IPS-20b (cell line): ENCODE results near the gene RFK.

Experiments used
- H3K27ac ChIP-seq: one replicate; pipeline ENCODE4 v1.5.1; 2013; ENCODE audit warnings: low read length
- H3K27me3 ChIP-seq: 2 replicates; pipeline ENCODE4 v1.6.1; 2013; ENCODE audit warnings: mild to moderate bottlenecking, low read length, inconsistent platforms; ENCODE audit not compliant: insufficient read depth
- H3K36me3 ChIP-seq: 2 replicates; pipeline ENCODE4 v1.6.1; 2013; ENCODE audit warnings: low read depth, mild to moderate bottlenecking, inconsistent platforms, low read length, moderate library complexity; ENCODE audit not compliant: insufficient read depth
- H3K4me1 ChIP-seq: 2 replicates; pipeline ENCODE4 v1.6.1; 2013; ENCODE audit warnings: mild to moderate bottlenecking, control low read depth, inconsistent platforms, low read length, moderate library complexity; ENCODE audit not compliant: insufficient read depth
- H3K4me3 ChIP-seq: 2 replicates; pipeline ENCODE4 v1.5.1; 2013; ENCODE audit warnings: mild to moderate bottlenecking, low read length, inconsistent platforms
- H3K9ac ChIP-seq: 2 replicates; pipeline ENCODE4 v1.6.1; 2013; ENCODE audit warnings: low read depth, mild to moderate bottlenecking, inconsistent platforms, low read length, moderate library complexity
- H3K9me3 ChIP-seq: 2 replicates; pipeline ENCODE4 v1.6.1; 2013; ENCODE audit warnings: mild to moderate bottlenecking, low read depth, low read length, inconsistent platforms; ENCODE audit not compliant: insufficient read depth

RFK gene

GRCh38 chr9:76405340-76405739 is 11.1 kb upstream of the RFK start:
- no peak overlapping the region for H3K27ac ChIP-seq
- no peaks in the 10 kb centered on the region for H3K9me3 ChIP-seq
- no peak overlapping the region for H3K9ac ChIP-seq
- H3K4me3 ChIP-seq, result no peak overlapping the region
- no peaks in the 10 kb centered on the region for H3K36me3 ChIP-seq
- no peaks in the 10 kb centered on the region for H3K27me3 ChIP-seq
- 0 out of 2 replicates have a peak, but pooled peaks cover 3% of the 10 kb centered on the region for H3K4me1 ChIP-seq

- Histone ChIP-seq H3K4me1 (0 out of 2 replicates have a peak, but pooled peaks cover 3% of the 10 kb centered on the region), H3K36me3 (no peaks in the 10 kb centered on the region), H3K9me3 (no peaks in the 10 kb centered on the region), H3K9ac (no peak overlapping the region), H3K27ac (no peak overlapping the region), H3K4me3 (no peak overlapping the region), H3K27me3 (no peaks in the 10 kb centered on the region)
Observed at GRCh38 chr9:76404401-76404800, 10.2 kb upstream of the RFK start.

GRCh38 chr9:76403352-76403751 is 9.1 kb upstream of the RFK start:
- H3K36me3 ChIP-seq, result no peaks in the 10 kb centered on the region
- 0 out of 2 replicates have a peak, but pooled peaks cover 3% of the 10 kb centered on the region for H3K4me1 ChIP-seq
- no peak overlapping the region for H3K4me3 ChIP-seq
- H3K27ac ChIP-seq, result no peak overlapping the region
- H3K9ac ChIP-seq, result no peak overlapping the region
- no peaks in the 10 kb centered on the region for H3K27me3 ChIP-seq
- no peaks in the 10 kb centered on the region for H3K9me3 ChIP-seq

- Histone ChIP-seq H3K27me3 (no peaks in the 10 kb centered on the region), H3K27ac (no peak overlapping the region), H3K4me3 (no peak overlapping the region), H3K36me3 (no peaks in the 10 kb centered on the region), H3K4me1 (no peaks in the 10 kb centered on the region), H3K9ac (no peak overlapping the region), H3K9me3 (no peaks in the 10 kb centered on the region)
Observed at GRCh38 chr9:76401580-76402354, 7.5 kb upstream of the RFK start.

- no peaks in the 10 kb centered on the region for H3K36me3 ChIP-seq
- H3K9ac ChIP-seq, result no peak overlapping the region
- H3K27ac ChIP-seq, result no peak overlapping the region
- no peak overlapping the region for H3K4me3 ChIP-seq
- H3K4me1 ChIP-seq, result no peaks in the 10 kb centered on the region
- H3K9me3 ChIP-seq, result no peaks in the 10 kb centered on the region
- H3K27me3 ChIP-seq, result no peaks in the 10 kb centered on the region
Observed at GRCh38 chr9:76401176-76401575, 7.0 kb upstream of the RFK start.

- Histone ChIP-seq H3K27me3 (no peaks in the 10 kb centered on the region), H3K27ac (no peak overlapping the region), H3K4me1 (no peaks in the 10 kb centered on the region), H3K9me3 (no peaks in the 10 kb centered on the region), H3K9ac (no peak overlapping the region), H3K4me3 (no peak overlapping the region), H3K36me3 (no peaks in the 10 kb centered on the region)
Observed at GRCh38 chr9:76400534-76401096, 6.4 kb upstream of the RFK start.

- Histone ChIP-seq H3K9ac (no peak overlapping the region), H3K27ac (no peak overlapping the region), H3K27me3 (no peaks in the 10 kb centered on the region), H3K4me3 (no peak overlapping the region), H3K4me1 (no peaks in the 10 kb centered on the region), H3K9me3 (no peaks in the 10 kb centered on the region), H3K36me3 (no peaks in the 10 kb centered on the region)
Observed at GRCh38 chr9:76399856-76400255, 5.6 kb upstream of the RFK start.

- Histone ChIP-seq H3K9ac (no peak overlapping the region), H3K4me3 (no peak overlapping the region), H3K27ac (no peak overlapping the region), H3K9me3 (no peaks in the 10 kb centered on the region), H3K36me3 (peaks cover 12% of the 10 kb centered on the region; the same call in 1 of the 2 replicates), H3K4me1 (no peaks in the 10 kb centered on the region), H3K27me3 (no peaks in the 10 kb centered on the region)
Observed at GRCh38 chr9:76396597-76396996, 2.4 kb upstream of the RFK start.

- H3K36me3 ChIP-seq, result peaks cover 15% of the 10 kb centered on the region; the same call in 1 of the 2 replicates
- no peaks in the 10 kb centered on the region for H3K4me1 ChIP-seq
- no peaks in the 10 kb centered on the region for H3K9me3 ChIP-seq
- H3K9ac ChIP-seq, result no peak overlapping the region
- H3K27me3 ChIP-seq, result no peaks in the 10 kb centered on the region
- H3K27ac ChIP-seq, result no peak overlapping the region
- H3K4me3 ChIP-seq, result no peak overlapping the region
Observed at GRCh38 chr9:76396144-76396543, 1.9 kb upstream of the RFK start.

GRCh38 chr9:76395381-76395780 is 1.2 kb upstream of the RFK start:
- Histone ChIP-seq H3K9ac (no peak overlapping the region; the same call in 1 of the 2 replicates), H3K27me3 (no peaks in the 10 kb centered on the region), H3K9me3 (no peaks in the 10 kb centered on the region), H3K4me3 (peak overlapping the region; percentile 95), H3K4me1 (no peaks in the 10 kb centered on the region), H3K36me3 (peaks cover 18% of the 10 kb centered on the region; the same call in 1 of the 2 replicates), H3K27ac (no peak overlapping the region)

GRCh38 chr9:76394960-76395252 is 680 bp upstream of the RFK start:
- H3K4me3 ChIP-seq, result peak overlapping the region; percentile 95
- peaks cover 18% of the 10 kb centered on the region; the same call in 1 of the 2 replicates for H3K36me3 ChIP-seq
- no peaks in the 10 kb centered on the region for H3K9me3 ChIP-seq
- H3K27ac ChIP-seq, result peak overlapping the region; percentile 62
- no peaks in the 10 kb centered on the region for H3K4me1 ChIP-seq
- peak overlapping the region; percentile 95 for H3K9ac ChIP-seq
- no peaks in the 10 kb centered on the region for H3K27me3 ChIP-seq

GRCh38 chr9:76390656-76391055 is 3.6 kb downstream of the RFK start:
- no peak overlapping the region for H3K27ac ChIP-seq
- H3K9ac ChIP-seq, result no peak overlapping the region
- no peak overlapping the region for H3K4me3 ChIP-seq
- no peaks in the 10 kb centered on the region for H3K27me3 ChIP-seq
- no peaks in the 10 kb centered on the region for H3K9me3 ChIP-seq
- H3K36me3 ChIP-seq, result peaks cover 49% of the 10 kb centered on the region; the same call in 1 of the 2 replicates
- no peaks in the 10 kb centered on the region for H3K4me1 ChIP-seq
